HG03457 (cell line): ENCODE results near the gene C4orf51.

Source experiments
- ATAC-seq: cut with Tn5 transposase; IDR thresholded peaks from one replicate; pipeline ENCODE4 v1.9.1; 2021; ENCODE audit warnings: moderate number of reproducible peaks; ENCODE audit not compliant: unreplicated experiment

C4orf51 gene

DNA sequence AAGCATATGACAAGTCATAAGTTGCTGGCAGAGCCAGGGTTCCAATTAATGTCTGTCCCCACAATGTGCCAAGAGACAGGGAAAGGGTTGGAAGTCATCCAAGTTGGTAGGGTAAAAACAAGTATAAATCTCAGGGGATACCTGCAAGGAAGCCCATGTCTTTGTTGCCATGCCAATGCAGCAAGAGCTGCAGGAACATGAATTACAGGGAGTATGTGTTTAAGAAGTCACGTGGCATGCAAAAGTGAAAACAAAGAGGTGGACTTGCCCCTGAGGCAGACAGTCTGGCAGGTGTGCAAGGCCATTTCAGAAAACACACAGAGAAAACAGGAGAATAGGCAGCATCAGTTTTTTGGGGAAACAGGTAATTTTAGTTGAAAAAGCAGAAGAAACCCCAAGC lies 29.4 kb downstream of the C4orf51 start:
- no peak for ATAC-seq

DNA sequence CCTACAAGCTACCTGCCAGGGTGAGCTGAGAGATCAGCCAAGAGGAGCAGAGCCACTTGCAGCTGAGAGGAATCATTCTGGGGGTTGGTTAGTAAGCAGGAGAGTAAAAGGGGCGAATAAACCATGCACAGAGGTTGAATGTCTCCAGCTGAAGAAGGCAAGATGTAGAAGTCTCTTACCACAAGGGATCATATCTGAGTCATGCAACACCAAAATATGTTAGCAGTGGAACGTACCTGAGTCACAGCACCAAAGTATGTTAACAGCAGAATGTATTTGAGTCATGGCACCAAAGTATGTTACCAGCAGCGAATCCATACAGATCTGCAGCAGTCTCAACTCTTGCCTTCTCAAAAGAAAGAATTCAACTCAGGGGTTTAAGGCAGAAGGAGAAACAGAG lies 29.9 kb downstream of the C4orf51 start:
- ATAC-seq: peak; percentile 71

DNA sequence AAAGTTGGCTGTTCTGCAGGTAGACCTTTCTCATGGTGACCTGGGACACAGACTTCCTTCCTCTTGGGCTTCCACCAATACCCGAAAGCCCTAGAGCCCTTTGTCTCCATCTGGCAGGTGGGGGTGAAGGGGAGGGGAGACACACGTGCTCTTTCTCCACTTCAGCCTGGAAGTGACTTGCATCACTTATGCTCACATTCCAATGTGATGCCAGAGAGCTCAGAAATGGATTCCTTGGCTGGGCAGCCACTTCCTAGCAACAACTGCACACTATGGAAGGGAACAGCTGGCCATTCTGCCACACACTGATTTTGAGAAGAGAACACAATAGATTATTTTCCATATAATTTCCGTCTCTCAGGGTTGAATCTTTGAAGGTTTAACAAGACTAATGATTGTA lies 36.3 kb downstream of the C4orf51 start:
- no peak for ATAC-seq

DNA sequence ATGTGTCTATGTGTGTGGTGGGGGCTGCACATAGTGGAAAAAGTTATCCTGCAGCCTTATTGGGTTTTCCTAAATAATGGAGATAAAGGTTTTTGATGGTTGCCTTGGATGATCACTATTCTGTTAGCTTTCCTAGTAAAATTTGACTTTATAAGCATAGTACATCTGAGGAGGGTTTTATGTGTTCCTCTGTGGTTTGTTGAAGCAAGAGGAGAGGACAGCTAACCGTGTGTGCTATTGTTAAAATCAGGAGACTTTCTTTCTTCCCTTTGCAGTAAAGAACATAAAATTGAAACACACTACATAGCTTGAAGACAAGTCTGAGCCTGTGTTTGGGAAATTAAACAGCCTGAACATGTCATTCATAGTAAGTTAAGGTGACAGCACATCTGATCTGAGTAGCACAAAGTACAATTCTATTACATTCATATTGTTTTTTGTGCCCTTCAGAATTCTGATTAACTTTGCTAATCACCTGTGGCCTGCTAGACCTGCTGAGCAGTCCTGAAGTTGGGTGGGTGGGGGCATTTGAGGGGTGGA lies 36.8 kb downstream of the C4orf51 start:
- no peak for ATAC-seq

DNA sequence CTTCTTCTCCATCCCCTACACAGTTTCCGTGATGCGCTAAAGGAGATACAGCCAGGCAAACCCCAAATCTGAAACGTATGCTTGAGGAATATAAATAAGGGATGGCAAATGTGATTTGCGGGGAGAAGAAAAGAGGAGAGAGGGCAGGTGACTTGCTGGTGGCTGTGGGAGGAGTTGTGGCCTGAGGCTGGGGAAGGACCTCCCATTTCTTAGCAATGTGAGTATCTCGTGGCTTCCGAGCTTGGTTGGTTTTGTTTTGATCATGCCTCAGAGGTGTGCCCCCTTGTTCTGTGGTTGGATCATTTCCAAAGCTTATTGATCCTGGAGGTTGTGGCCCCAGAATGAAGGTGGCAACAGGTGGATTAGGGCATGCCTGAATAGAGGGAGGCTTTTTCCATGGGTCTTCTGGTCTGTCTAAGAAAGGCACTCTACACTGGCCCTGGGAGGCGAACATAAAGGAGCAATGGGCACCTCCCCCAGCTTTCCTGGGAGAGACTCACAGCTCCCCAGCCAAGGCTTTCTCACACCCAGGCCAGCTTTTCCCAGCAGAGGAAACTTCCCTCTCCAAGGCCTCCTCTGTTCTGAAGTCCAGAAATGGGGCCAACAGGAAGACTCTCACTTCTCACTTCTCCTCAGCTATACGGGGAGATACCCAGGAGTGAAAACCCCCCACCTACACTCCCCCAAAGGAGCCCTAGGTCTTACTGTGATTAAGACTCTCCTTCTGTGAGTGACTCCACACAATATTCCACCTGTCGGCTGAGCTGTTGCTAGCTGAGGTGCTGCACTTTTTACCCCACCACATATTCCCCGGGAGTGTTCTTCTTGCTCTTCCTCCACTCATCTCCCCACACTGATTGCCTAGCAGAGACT lies 40.0 kb downstream of the C4orf51 start:
- ATAC-seq: no peak

DNA sequence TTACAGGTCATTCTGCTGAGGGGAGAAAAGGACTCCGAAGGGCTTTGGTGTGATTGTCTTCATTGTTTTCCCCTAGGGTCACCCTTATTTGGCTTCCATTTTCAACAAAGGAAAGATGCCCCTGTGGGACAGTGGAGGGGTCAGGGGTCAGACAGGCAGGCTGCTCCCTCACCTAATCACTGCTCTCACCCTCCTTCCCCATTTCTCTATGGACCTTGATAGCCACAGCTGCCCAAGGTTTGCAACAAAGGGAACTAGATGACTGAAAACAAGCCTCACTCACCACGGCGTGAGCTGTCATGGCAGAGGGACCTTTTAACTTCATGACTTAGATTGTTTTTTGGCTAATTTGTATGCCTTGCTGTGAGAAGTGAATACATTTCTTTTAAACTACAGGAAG lies 40.7 kb downstream of the C4orf51 start:
- ATAC-seq: no peak

DNA sequence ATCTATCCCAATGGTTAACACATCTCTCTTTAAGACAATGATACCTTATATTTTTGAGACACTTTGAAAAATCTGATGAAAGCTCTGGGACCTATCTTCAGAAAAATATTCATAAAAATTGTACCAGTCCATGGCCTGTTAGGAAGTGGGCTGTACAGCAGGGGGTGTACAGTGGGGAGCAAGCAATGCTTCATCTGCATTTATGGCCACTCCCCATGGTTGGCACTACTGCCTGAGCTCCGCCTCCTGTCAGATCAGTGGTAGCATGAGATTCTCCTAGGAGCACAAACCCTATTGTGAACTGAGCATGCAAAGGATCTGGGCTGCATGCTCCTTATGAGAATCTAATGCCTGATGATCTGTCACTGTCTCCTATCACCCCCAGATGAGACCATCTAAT lies 42.6 kb downstream of the C4orf51 start:
- no peak for ATAC-seq

DNA sequence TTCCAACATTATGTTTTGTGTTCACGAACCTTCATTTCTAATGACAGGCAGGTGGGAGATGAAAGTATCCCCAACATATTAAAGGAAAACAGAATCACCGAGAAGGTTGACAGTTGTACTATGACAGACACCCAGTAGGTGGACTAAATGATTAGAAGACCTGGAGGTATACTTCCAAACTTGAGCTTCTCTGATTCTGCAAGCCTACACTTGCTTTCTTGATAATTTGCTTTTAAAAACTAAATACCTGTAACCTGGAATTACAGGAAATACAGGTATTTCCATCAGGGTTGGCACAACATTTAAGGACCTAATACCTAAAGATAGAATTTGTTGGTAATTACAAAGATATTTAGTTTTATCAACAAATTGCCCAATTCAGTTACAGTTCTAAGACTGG lies 43.4 kb downstream of the C4orf51 start:
- ATAC-seq: no peak

DNA sequence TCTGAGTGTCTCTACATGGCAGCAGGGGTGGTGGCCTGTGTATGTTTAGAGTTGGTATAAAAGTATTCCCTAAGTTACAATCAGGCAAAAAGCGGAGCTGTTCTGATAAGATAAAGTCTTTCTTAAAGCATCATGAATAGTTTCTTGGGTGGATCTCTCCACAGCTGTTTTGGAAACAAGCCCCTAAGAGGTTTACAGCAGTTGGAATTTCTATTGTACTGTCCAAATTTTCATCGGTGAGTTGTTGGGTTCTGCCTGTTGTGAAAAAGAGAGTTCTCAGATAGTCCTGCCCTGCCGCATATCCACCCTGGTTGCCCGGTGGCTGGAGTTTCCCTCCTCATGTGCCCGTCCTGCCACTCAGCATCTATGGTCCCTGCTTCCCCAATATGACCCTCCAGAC lies 50.1 kb downstream of the C4orf51 start:
- ATAC-seq: no peak

DNA sequence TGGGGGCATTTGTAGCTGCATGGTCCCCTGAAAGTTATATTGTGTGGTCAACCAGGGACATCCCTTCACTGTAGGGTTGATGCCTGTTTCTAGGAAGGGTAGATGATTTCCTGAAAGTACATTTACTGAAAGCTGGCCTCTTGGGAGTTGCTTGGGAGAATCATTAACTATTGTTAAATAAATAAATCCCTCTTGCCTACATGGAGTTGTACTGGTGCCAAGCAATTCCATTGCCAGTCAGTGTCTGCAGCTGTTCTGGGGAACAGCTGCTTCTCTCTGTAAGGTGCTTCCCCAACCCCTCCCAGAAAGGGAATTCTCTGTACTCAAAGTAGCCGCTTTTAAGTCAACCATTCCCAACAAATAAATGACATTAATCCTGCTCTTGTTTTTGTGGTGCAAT lies 51.1 kb downstream of the C4orf51 start:
- ATAC-seq: no peak

DNA sequence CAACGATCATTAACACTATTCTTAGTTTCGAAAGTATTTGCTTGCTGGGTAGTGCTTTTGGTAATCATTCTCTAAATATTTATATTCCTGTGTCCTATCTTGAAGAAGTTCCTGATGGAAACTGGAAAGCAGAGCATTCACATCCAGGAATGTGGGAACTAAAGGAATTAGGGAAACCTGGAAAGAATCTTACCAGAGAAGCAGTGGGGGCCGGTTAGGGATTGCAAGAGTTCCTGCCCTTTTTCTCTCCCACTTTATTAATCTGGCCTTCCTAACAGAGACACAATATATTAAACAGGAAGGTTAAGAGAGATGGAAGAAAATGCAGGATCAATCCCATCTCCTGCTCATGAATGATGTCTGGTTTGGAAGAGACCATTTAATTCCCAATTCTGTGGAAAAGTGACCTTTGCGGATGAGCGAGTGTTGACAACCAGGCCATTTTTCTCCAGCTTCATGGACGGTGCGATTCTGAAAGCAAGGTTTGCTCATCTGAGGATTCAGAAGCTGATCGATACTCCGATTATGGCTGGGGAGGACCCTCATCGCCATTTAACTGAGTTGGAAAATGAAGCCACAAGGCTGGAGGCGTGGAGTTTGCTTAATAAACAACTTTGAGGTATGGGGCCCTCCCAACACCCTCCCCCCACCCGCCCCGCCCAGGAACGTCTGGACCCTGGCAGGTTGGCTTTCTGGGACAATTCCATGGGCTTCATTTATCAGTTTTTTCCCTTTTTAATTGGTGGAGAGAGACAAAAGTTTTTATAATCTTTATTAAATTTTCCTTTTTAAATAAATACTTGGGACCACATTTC lies 52.3 kb downstream of the C4orf51 start:
- no peak for ATAC-seq

DNA sequence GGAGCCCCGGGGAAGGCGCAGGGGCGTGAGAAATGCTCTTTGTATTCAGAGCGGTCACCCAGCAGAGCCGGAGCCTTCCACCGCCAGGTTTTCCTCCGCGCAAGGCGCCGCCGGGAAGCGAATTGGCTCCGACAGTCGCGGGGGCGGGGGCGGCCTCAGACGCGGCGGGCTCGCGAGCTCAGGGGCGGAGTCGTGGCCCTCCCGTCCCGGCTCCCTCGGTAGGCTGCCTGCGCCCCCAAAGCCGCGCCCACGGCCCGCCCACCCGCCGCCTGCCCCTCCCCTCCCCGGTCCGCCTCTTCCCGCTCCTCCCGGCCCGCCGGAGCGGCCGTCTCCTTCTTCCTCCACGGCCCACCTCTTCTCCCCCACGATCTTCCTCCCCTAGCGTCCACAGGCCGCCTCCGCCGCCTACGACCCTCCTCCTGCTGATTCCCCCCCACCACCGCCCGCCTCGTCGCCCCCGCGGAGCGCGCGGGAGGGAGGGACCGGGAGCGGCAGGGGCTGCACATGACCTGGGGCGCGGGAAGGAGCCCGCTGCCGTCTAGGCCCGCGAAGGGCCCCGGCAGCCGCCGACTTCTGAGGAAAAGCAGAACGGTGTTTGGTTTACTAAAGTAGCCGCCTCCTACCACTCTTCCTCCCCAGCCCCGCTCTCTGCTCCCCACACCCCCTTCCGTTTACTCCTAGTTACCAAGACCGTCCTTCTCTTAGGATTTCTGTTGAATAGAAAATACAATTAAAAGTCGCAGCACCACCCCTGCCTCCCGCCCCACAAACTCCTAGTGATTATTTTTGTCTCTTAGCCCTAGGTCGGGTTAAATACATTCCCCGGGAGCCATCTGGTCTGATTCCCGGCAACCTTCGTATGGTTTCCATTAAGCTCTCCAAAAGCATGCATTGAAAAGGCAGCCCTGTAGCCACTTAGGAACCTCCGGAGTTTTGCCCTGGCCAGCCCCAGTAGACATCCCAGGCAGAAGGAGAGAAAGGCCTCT lies 53.2 kb downstream of the C4orf51 start:
- ATAC-seq: peak; percentile 80

DNA sequence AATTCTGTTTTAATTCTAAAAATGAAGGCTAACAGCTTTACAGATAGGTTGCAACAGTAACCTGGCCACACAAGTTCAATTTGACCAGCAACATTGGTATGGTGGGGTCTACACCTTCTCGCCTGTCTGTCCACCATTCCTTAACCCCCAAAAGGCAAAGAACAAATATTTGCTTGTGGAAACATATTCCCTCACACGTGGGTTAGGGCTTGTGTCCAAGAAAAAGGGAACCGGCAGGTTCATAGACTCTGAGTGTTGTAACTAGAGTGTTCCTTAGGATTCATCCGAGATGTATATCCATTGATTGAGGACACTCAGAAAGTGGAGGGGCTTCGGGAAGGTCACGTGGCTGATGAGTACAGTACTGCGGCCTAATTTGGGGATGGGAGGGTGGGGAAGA lies 54.1 kb downstream of the C4orf51 start:
- ATAC-seq: no peak

DNA sequence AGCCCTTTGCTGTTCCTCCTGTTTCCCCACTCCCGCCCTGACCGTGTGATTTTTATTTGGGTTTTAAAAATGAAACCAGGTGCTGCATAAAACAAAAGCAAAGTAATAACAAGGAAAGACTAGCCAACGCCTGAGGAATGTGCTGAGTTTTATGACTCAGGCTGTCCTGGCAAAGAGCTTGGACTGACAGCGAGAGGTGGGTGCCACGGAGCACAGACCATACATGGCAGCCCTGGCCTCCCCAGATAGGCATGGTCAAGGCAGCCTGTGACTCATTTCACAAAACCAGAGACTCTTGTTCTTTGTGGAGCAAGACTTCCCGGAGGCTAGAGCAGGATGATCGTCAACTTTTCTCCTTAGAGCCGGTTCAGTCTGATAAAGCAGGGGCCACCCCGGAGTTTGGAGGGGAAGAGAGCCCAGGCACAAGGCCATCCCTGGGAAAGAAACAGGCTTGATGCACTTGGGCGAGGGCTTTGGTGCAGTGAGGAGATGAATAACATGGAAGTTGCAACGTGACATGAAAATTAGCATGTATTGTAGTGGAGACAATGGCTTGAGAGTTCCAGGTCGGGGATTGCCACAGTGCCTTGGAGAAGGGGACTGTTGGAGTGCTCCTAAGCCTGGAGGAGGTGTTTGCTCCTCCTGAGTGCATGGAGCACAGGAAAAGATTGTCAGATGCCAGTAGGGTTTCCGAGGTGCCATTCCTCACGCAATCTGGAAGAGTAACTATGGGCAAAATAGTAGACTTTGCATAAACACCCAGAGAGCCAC lies 54.8 kb downstream of the C4orf51 start:
- ATAC-seq: no peak

DNA sequence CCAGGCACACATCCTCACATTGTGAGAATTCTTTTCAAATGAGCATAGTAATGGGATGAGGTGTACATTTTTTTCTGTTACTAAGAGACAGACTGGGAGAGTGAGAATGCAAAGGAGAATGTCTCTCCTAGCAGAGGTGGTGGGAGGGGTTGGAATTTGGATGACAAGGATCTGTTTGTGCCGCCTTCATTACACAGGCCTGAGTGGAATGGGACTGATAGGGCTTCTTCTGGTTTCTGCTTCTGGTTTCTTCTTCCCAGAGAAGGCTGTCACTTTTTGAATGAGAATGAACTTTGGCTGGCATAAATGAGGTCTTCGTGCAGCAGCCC lies 55.4 kb downstream of the C4orf51 start:
- no peak for ATAC-seq

DNA sequence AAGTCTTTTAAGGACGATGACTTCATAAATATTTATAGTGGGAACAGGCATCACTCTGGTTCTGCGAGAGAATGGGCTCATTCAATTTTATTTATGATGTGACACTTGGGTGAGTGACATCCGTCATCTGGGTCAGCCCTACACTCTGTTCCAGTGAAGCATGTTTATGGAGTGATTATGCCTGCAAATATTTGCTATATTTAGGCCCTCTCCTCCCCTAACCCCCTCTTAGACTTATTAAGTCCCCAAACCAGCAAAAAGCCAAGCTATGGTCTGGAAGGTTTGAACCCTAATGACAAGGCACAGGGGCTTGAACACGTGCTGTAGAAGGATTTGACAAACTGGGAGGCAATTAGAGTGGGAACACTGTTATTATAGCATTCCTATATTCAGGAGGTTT lies 55.9 kb downstream of the C4orf51 start:
- ATAC-seq: no peak

DNA sequence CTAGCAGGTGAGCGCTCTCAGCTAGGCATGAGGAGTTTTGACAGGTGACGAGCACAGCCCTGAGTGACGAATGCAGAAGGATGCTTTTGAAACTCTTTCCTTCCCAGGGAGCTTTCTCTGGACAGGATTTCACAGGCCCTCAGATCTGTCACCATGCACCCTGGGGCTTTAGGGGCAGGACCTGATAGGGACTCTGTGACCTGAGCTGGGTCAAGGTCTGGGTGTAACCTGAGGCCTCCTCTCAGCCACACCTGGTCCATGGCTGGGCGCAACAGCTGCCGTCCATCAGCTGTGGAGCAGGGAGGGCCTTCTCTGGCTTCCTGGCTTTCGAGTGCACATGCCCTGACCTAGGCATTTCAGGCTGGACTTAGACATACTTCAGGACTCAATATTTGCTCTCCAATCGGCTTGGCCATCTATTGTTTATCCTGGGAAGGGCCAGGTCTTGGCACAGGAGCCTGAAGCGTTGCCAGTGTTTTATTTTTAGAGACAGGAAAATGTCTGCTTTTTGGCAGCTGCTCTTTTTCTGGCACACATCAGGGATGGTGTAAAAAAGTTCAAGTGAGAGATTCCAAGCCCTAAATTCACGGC lies 56.4 kb downstream of the C4orf51 start:
- ATAC-seq: no peak

DNA sequence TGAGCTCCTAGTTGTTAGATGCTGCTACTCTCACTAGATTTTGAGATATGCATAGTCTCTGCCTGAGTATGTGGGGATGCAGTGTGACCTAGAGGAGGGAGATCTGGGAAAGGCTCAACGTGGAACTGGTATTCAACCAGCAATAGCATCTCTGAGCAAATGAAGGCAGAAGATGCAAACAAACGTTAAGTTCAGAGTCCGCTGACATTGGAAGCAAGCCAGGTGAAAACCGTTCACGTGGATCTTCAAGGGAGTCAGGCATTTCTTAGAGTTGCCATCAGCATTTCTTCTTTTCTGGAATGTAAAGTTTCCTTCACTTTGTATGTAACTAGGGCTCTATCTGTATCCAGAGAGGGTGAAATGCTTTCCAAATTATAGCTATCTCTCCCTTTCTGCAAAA lies 59.9 kb downstream of the C4orf51 start:
- ATAC-seq: no peak

DNA sequence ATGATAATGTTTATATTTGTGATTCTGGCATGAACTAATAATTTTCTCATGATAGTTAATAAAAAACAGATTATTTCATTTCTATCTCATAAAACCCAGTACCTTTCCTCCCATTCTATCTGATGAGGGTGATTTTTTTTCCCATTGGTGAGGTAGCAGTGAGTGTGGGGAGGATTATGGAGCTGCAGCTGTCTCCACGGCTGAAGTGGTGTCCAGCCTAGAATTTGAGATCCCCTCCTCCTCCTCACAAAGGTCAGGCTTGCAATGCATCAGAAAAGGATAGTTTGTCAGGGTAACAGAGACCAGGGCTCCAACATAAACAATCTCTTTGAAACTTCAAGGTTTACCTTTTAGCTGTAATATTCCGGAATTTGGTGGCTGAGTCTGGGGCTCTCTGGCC lies 60.9 kb downstream of the C4orf51 start:
- no peak for ATAC-seq

DNA sequence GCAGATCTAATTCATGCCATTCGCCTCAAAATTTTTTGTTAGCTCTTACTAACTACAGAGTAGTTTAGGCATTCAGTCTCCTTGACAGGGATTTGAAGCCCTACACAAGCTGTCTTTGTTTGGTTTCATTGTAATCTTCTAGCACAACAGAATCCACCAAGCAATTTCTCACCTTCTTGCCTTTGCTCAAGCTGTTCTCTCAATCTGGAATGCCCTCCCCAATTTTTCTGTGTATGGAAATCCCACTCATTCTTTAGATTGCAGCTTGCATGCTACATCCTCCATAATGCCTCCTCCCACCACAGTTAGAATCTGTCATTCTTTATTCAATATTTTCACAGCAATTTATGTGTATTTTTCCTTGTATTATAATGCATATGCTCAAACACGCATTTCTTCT lies 63.7 kb downstream of the C4orf51 start:
- no peak for ATAC-seq
